IPS DF 19.7 (cell line): ENCODE results near the gene MRPL17.
"Not testable (repeated sequence)": the region's sequence is repeated elsewhere in the genome, so short reads cannot be mapped to it uniquely, and the experiment has no call there.

Experiments
- DNase-seq: peaks from one replicate; pipeline ENCODE4 v3.0.0-alpha.2; 2013; ENCODE audit warnings: low read depth, low spot score

The MRPL17 gene

GRCh38 chr11:6682936-6683861 lies at the start of gene MRPL17:
MRPL17 (minus strand) TSS chr11:6683340; CDS start chr11:6683296, 44 bp downstream.
- peak; percentile 94 for DNase-seq

- DNase-seq: no peak
These were observed 45.0 kb upstream of the MRPL17 start for GRCh38 chr11:6727971-6728760.

- no peak for DNase-seq
These were observed 42.3 kb upstream of the MRPL17 start for GRCh38 chr11:6725386-6725896.

GRCh38 chr11:6724013-6724412 lies 40.9 kb upstream of the MRPL17 start:
- DNase-seq: no peak

- no peak for DNase-seq
These were observed 38.2 kb upstream of the MRPL17 start for GRCh38 chr11:6721343-6721742.

GRCh38 chr11:6719576-6719975 lies 36.4 kb upstream of the MRPL17 start:
- no peak for DNase-seq

- no peak for DNase-seq
These were observed 34.3 kb upstream of the MRPL17 start for GRCh38 chr11:6717426-6717825.

GRCh38 chr11:6711552-6711951 lies 28.4 kb upstream of the MRPL17 start:
- not testable (repeated sequence) for DNase-seq

GRCh38 chr11:6708876-6709275 lies 25.7 kb upstream of the MRPL17 start:
- DNase-seq: no peak

GRCh38 chr11:6705905-6706535 lies 22.9 kb upstream of the MRPL17 start:
- DNase-seq: peak; percentile 9

GRCh38 chr11:6703247-6704063 lies 20.3 kb upstream of the MRPL17 start:
- peak; percentile 15 for DNase-seq

GRCh38 chr11:6701955-6702354 lies 18.8 kb upstream of the MRPL17 start:
- not testable (repeated sequence) for DNase-seq

GRCh38 chr11:6695377-6695776 lies 12.2 kb upstream of the MRPL17 start:
- DNase-seq: no peak

GRCh38 chr11:6694229-6694535 lies 11.0 kb upstream of the MRPL17 start:
- no peak for DNase-seq

- DNase-seq: no peak
These were observed 10.4 kb upstream of the MRPL17 start for GRCh38 chr11:6693342-6694228.

- no peak for DNase-seq
These were observed 9.0 kb upstream of the MRPL17 start for GRCh38 chr11:6692128-6692527.

- DNase-seq: not testable (repeated sequence)
These were observed 7.4 kb upstream of the MRPL17 start for GRCh38 chr11:6690431-6691132.

- no peak for DNase-seq
These were observed 4.7 kb upstream of the MRPL17 start for GRCh38 chr11:6687876-6688275.

GRCh38 chr11:6686006-6686405 lies 2.9 kb upstream of the MRPL17 start:
- DNase-seq: no peak
